AG09309 (cell line): Measurements from ENCODE around the gene OGA.

Experiments
- DNase-seq: peaks from one replicate; pipeline ENCODE4 v3.0.0-alpha.2; 2010; ENCODE audit warnings: low read depth
- H3K4me3 ChIP-seq: 2 replicates; pipeline ENCODE4 v1.5.1; 2011; ENCODE audit warnings: mild to moderate bottlenecking, low read depth, low read length, moderate library complexity; ENCODE audit not compliant: control insufficient read depth
- TF ChIP-seq, protein P1 (sequence below): IDR thresholded peaks from 2 replicates; pipeline ENCODE4 v1.5.1; 2011; ENCODE audit warnings: mild to moderate bottlenecking, low read depth, low read length, inconsistent platforms; ENCODE audit not compliant: insufficient read depth, control insufficient read depth; ENCODE audit errors: missing control alignments

The OGA gene

GRCh38 chr10:101761226-101761625, 57.0 kb downstream of the OGA start:
- H3K4me3 ChIP-seq = no peak overlapping the region
- no peak for DNase-seq
- TF ChIP-seq, protein P1, sequence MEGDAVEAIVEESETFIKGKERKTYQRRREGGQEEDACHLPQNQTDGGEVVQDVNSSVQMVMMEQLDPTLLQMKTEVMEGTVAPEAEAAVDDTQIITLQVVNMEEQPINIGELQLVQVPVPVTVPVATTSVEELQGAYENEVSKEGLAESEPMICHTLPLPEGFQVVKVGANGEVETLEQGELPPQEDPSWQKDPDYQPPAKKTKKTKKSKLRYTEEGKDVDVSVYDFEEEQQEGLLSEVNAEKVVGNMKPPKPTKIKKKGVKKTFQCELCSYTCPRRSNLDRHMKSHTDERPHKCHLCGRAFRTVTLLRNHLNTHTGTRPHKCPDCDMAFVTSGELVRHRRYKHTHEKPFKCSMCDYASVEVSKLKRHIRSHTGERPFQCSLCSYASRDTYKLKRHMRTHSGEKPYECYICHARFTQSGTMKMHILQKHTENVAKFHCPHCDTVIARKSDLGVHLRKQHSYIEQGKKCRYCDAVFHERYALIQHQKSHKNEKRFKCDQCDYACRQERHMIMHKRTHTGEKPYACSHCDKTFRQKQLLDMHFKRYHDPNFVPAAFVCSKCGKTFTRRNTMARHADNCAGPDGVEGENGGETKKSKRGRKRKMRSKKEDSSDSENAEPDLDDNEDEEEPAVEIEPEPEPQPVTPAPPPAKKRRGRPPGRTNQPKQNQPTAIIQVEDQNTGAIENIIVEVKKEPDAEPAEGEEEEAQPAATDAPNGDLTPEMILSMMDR = no peak

GRCh38 chr10:101760510-101760909, 57.7 kb downstream of the OGA start:
- H3K4me3 ChIP-seq = no peak overlapping the region
- DNase-seq = no peak
- TF ChIP-seq, protein P1 = no peak

DNA sequence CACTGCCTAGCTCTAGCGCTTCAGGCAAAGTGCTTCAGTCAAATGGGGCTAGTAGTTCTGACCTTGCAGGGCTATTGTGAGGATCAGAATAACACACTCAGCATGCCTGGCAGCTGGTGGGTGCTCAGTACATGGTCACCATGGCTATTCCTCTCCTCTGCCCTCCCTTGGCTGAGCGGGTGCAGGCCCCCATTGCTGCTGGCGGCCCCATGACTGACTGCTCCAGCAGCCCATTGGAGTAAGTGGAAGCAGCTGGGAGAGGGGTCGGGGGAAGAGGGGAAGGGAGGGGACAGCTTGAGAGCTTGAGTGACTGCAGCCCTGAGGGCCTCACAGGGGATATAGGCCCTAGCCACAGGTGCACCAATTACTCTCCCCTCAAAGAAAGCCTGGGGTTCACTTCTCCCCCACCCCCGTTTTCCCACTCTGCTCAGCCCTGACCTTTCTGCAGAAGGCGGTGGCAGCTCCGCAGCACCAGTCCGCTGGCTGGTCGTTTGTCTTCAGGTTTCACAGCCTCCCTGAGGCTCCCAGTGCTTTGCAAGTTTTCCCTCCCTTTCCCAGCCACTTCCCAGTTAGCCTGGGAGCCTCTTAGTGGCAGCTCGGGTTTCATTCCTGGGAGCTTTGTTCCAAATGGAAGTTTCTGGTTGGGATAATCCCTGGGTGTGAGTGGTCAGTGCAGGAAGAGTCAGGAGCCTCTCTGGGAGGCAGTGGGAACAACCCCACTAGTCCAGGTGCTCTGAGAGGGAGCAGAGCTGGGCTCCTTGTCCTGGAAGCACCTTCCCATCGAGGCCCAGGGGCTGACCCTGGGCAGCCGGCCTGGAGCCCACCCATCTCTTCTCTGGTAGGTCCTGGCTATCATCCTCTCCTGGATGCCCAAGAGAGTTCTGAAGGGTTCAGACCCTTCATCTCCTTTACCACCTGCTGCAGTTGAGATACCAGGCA, 58.7 kb downstream of the OGA start:
- H3K4me3 ChIP-seq = no peak overlapping the region
- DNase-seq = no peak
- TF ChIP-seq, protein P1 = no peak

GRCh38 chr10:101758858-101759257, 59.4 kb downstream of the OGA start:
- no peak overlapping the region for H3K4me3 ChIP-seq
- no peak for DNase-seq
- TF ChIP-seq, protein P1 = no peak

DNA sequence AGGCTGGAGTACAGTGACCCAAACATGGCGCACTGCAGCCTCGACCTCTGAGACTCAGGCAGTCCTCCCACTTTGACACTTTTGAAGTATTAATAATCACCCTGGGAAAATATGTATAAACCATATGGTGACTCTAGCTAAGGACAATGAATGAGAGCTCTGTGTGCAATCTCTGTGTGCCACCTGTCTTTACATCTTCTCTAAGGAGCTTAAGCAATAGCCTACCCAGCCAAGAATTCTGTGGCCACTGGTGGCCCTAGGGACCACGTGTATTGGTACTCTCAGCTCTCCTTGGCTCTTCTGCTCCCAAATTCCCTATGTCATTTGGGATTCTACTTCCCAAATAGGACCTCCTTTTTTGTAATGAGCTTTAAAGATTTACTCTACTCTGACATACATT, 66.0 kb downstream of the OGA start:
- no peak overlapping the region for H3K4me3 ChIP-seq
- no peak for DNase-seq
- TF ChIP-seq, protein P1 = no peak

DNA sequence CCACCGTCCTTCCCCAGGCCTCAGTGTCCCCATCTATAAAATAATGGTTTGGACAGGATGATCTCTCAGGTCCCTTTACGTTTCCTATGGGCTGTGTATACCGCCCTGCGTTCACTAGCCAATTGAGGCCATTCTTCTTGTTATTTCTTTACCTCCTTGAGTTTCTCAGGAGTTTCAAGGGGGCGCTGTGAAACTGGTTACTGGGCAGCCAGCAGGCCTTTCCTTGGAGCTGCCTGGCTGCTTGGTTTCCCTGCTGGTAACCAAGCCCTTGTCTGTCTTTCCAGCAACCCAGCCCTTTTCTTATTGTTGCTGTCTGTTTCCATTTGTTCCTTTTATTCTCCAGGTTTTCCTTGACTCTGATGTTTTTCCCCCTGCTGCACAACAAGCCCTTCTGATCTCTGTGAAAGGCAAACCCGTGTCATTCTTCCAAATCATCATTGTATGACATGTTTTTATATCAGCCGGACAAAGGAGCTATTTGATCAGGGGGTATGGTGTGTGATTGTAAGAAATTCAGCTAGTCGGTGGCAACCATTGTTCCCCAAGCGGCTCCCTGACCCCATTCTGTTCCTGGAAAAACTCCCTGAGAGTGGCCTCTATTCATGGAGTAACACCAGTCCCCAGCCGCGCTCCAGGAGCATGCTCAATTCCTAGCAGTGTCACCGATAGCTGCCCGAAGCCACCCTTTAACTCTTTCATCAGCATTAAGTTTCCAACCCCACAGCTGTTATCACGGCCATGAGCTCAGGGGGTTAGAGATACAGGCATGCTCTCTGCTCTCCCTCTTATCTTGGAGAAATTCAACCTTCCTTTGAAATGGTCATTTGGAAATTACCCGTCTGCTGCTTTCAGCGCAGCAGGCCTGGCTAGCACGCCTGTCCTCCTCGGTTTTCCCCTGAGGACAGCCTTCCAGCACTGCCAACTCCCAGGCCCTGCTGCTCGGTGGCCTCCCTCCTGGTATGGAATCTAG, 68.9 kb downstream of the OGA start:
- H3K4me3 ChIP-seq = no peak overlapping the region
- no peak for DNase-seq
- TF ChIP-seq, protein P1 = no peak
